Measurements from ENCODE around the gene FOXC2.

Gene FOXC2

DNA sequence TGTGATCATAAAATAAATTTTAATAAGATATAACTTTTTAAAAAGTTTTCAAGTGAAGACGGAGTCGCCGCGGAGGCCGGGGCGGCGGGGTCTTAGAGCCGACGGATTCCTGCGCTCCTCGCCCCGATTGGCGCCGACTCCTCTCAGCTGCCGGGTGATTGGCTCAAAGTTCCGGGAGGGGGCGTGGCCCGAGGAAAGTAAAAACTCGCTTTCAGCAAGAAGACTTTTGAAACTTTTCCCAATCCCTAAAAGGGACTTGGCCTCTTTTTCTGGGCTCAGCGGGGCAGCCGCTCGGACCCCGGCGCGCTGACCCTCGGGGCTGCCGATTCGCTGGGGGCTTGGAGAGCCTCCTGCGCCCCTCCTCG is at the start of gene FOXC2:
TSS of gene FOXC2 (plus strand) at position 229 of the 365 bp plus-strand sequence. CDS start 507 bp downstream, outside the sequence.
- DNase-seq (ENCODE audit: low spot score), result peak; percentile 95

DNA sequence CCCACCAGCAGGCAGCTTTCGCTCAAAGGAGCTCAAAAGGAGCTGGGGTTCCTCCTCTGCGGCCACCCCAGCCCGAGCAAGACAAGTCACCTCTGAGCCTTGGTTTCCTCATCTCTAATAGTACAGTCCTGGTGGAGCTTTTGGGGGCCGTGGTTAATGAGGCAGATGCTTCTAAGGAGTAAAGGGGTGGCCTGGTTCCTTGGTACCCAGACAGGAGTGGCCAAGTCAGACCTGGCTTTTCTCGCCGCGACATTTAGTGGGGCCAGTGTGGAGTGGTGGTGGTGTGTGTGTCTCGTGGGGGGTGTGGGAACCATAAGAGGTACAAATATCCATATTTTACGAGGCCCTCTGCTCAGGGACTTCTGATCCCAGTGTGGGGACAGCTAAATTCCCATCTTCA is 49.6 kb upstream of the FOXC2 start:
- no peak for DNase-seq (ENCODE audit: low spot score)

DNA sequence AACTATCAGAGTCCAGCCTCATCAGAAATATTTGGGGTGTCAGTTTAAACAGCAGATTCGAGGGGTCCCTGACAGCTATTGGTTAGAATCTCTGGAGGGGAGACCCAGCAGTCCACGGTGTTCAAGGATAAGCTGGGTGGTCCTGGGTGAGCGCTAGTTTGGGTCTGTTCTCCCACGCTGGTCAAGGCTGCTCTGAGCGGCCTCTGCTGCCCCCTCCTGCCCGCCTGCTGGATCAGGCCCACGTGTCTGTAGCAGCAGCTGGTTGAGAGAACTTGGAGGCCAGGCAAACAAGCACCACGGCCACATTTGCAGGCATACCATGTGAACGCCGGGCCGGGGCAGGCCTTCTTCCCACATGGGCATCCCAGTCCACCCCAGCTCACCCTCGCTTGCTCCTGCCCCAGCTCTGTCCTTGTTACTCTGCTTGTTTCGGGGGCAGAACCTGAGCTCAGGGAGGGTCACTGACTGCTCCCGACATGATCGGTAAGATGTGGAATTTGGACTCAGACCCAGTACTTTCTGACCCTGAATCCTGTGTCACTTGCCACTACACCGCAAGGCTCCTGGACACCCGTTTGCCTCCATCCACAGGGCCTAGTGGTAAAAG is 48.9 kb upstream of the FOXC2 start:
- peak; percentile 85 for DNase-seq (ENCODE audit: low spot score)

DNA sequence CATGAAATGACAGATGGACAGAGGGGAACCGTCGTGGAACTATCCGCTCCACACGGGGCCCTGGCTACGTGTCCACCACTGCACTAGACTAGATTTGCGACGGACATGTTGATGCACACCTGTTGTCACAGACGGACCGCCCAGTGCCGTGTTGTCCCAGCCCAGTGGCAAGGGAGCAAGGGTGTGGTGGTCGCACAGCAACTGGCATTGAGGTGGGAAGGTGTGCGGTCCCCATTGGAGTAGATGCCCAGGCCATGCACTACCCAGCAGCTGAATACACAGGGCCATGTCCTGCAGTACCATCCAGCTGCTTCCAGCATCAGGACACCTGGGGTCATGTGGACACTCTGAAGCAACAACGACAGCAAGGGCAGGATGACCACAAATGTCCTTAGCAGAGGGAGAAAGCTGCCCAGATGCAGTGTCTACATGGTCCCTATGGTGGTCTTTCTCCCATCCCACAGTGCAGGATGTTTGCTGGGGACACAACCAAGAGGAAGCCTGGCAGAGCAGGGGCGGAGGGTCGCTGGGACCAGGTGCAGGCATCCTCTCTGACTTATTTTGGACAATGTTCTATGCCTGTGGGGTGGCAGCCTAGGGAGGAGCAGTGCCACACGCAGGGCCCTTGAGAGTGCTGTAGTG is 47.5 kb upstream of the FOXC2 start:
- DNase-seq (ENCODE audit: low spot score), result no peak

DNA sequence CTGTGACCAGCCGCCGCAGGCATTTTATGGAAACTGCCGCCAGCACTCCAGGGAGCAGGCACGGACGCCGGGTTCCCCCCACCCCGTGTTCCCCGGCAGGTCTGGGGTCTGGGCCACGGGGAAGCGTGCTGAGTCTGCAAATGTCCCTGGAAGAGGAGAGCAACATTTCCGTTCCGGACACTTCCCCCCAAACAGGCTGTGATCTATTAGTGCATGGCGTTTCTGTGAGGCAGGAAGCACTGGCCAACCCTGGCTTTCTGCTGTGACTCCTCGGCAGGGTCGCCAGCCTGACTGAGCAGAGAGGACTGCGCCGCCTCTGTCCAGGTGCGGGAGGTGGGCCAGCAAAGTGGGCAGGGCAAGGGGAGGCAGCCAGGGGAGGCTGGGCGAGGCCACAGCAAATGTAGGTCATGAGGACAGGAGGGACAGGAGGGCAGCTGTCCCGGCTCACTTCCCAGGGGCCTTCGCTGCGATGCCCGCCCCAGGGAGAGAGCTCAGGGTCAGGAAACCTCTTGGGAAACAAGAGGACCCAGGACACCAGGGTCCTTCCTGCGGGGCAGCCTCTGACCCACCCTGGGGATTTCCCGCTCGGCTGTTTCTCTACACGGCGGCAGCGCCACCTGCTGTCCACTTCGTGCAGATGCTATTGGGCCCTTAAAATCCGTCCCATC is 46.8 kb upstream of the FOXC2 start:
- peak; percentile 83 for DNase-seq (ENCODE audit: low spot score)

DNA sequence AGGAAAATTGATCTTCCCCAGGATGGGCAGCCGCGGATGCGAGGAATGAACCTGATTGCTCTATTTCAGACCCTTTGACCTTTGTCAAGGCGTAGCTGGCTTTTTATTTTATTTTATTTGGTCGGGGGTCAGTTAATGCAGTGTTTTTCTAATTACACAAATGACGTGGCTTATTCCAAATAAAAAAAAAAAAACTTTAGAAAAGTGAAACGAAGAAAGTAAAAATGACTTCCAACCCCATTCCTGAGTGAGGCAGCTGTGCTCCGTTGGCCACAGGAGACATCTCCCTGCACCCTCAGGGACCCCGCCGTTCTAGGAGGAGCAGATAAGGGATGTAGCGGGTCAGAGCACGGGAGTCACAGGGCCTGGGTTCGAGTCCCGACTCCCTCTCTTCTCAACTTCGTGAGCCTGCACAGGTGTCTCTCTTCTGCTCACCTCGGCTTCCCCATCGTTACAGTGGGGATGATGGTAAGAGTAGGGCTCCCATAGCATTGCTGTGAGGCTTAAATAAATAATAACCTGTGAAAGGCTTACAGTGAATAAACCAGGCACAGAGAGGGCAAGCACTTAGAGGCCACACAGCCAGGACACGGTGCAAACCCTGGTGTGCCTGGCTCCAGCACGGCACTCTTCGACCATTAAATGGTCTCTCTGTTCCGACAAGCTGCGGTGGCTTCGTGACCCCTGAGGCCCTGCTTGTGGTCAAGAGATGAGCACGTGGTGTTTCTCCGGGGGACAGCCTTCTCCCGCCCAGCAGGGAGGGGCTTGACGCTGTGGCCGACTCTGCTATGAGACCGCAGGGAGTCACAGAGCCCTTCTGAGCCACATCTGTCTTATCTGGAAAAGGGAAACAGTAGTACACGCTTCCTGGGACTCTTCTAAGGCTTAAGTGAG is 46.1 kb upstream of the FOXC2 start:
- no peak for DNase-seq (ENCODE audit: low spot score)

DNA sequence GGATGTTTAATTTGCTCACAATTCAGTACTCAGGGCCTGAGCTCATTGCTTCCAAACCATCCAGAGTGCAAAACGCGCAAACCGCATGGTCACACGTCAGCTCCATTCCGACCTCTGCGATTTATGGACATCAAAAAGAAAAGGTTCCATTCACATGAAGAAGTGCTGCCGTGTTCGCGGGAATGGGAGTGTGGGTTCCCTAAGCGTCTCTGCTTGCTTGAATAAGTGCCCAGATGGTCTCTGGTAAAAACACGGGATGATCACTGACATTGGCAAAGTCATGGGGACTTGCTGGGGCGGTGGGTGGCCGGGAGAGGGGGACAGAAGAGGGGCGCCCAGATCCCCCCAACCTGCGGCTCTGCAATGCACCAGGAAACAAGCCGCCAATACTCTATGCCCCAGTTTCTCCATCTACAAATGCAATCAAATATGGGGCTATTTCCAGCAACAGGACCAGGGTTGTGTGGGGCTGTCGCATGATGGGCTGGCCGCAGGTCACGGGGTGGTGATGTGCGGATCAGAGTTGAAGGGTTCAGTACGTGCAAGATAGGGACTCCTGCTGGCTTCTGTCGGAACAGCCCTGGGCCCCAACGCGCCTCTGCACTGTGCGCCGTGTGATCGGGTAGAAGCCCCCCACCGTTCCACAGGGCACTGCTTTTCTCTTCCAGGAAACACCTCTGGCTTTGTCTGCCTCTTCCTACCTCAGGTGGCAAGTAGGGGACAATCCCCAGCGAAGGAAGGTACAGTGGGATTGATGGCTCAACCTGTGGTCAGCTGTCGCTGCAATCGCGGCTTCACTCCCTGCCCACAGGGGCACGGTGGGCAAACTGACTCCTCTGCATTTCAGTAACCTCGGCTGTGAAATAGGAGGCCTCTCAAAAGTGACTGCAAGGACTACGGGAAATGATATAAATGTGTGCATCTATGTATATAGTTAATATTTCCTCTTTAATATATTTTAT is 45.1 kb upstream of the FOXC2 start:
- DNase-seq (ENCODE audit: low spot score), result no peak

DNA sequence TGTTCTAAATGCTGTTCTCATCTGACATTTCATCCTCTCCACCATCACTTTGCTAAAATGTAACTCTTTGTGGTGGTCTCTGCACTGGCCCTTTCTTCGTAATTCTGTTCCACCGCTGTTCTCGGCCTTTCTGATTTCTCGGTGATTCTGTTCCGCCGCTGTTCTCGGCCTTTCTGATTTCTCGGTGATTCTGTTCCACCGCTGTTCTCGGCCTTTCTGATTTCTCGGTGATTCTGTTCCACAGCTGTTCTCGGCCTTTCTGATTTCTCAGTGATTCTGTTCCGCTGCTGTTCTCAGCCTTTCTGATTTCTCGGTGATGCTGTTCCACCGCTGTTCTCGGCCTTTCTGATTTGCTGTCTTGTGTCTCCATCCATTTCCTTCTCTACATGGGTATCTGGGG is 44.0 kb upstream of the FOXC2 start:
- no peak for DNase-seq (ENCODE audit: low spot score)

DNA sequence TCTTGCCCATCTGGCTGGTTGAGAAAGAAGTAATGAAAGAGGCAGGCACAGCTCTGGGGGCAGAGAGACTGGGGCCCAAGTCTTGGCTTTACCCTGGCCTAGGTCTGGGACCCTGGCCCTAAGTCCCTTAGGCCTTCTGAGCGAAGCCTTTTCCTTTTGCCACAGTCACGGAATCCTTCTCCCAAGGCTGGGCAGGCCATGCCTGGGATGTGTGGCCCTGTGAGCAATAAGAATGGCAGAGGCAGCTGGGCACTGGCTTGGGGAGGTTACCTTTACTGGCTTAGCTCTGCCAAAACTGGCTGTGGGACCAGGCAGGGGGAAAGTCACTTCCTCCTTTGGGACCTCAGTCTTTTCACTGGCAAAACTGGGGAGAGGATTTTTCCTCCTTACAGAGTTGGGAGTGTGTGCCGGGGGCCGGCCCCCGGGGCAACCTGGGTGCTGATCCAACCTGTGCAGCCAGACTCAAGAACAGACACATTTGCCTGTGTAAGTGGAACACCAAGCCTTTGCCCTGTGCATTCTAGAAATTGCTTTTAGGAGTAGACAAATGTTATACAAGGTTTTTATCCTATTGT is 43.4 kb upstream of the FOXC2 start:
- DNase-seq (ENCODE audit: low spot score), result no peak

DNA sequence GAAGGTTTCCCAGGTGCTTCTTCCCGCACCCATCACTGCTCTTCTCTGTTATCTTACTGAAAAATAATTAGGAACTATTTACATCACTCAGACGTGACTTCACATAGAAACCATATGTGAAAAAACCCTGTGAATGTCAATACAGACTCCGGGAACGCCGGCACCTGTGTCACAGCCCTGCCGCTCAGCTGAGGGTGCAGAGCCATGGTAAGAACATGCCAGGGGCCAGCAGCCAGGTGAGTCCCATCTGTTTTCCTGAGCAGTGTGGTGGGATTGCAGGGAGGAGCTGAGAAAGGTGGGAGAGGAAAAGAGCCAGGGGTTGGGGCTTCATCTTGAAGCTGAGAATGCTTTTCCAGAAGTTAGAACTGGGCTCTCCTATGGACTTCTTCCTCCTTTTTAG is 42.6 kb upstream of the FOXC2 start:
- DNase-seq (ENCODE audit: low spot score), result no peak

DNA sequence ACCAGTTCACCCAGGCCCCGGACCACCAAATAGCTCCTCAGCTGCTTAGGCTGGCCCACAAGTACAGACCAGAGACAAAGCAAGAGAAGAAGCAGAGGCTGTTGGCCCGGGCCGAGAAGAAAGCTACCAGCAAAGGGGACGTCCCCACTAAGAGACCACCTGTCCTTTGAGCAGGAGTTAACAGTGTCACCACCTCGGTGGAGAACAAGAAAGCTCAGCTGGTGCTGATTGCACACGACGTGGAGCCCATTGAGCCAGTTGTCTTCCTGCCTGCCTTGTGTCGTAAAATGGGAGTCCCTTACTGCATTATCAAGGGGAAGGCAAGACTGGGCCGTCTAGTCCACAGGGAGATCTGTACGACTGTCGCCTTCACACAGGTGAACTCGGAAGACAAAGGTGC is 40.9 kb upstream of the FOXC2 start:
- no peak for DNase-seq (ENCODE audit: low spot score)

DNA sequence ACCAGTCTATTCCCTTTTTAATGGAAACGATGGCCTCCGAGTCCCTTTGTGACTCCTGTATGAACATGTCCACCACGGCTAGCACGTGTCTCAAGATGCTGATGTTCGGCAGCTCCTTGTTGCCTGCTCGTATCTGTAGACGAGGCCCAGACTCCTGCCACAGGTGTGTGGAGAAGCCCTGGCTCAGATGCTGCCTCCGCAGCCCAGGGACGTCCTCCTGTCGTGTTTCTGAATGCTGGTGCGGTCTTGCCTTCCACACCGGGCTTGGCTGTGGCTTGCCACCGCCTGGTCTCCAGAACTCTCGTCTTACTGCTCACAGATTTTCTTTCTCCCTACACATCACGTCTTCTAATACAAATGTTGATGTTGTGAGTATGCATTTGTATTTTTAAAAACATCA is 39.3 kb upstream of the FOXC2 start:
- DNase-seq (ENCODE audit: low spot score), result no peak

DNA sequence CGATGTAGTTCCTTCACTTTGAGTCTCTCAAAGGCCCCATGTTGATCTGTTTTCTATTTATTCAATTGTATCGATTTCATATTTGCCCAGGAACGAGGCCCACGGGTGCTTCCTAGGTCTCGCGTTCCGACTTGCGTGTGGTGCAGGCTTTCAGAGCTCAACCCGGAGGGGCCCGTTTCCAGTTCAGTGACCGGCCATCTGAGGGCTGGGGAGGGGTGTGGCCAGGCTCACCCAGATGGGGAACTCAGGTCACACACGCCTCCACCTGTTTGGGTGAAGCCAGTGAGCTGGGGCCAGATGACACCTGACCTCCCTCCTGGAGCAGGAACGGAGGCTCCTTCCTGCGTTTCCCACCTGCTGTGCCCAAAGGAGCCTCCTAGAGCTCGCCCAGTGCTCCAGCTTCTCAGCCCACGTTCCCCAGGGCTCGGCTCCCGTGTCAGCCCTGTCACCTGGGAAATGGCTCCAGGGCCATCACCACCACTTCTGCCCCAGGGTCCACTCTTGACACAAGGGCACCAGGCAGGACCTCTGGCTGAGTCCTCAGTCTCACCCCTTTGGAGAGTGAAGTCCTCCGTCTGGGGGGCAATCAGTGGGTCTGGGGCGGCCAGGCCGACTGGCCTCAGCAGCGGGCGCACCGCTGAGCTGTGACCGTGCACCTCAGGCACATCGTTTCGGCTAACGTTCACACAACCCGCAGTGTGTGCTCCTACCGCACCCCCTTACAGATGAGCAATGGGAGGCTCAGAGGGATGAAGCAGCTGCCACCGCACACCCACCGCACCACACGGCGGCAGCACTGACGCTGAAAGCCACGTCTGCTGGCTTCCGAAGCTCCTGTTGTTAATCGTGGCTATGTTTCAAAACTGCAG is 38.3 kb upstream of the FOXC2 start:
- no peak for DNase-seq (ENCODE audit: low spot score)

DNA sequence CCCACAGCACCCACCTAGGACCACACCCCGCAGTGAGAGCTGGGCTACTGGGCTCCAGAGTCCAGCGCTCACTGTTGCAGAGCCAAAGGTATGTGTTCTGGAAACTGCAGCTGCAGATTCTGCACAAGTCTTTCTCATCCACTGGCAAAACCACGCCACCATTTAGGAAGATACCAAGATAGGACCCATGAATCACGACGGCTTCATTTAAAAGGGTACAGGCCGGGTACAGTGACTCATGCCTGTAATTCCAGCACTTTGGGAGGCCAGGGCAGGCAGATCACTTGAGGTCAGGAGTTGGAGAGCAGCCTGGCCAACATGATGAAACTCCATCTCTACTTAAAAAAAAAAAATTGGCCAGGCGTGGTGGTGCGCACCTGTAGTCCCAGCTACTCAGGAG is 37.5 kb upstream of the FOXC2 start:
- peak; percentile 38 for DNase-seq (ENCODE audit: low spot score)

DNA sequence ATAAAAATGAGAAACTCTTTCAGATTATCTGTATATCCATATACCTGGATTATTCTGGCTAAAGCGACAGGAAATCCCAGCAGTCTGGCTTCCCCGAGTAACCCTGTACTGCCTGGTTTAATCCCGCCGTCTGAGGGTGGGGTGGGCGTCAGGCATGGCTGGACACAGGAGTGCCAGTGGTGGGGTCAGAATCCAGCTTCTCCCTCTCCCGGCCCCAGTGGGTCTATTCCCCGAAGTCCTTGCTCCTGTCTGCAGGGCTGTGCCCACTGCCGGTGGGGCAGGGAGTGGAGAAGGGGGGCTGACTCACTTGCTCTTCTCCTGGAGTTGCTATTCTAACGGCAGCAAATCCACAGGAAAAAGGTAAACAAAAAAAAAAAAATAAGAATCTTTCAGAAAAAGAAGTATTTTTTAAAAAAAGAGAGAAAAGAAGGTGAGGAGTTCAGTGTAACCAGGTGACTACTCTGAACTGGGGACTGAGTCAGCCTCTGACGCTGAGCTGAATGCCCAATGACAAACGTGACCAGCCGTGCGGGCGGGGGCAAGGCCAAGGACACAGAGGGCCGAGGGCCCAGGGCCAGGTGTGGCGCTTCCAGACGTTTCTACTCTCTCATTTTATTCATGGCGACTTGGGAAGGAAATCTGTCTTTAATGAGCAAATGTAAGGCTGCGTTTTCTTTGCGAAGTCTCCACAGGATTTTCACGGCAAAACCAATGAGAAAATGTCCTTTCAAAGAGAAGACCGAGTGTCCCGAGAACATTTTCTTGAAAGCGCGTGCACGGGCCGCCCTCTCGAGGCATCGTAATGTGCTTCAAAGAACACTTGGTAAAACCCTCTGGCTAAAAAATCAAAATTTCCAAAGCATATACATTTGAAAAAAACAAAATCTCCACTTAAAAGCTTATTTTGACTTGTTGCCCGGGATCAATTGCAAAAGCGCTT is 36.1 kb upstream of the FOXC2 start:
- no peak for DNase-seq (ENCODE audit: low spot score)

DNA sequence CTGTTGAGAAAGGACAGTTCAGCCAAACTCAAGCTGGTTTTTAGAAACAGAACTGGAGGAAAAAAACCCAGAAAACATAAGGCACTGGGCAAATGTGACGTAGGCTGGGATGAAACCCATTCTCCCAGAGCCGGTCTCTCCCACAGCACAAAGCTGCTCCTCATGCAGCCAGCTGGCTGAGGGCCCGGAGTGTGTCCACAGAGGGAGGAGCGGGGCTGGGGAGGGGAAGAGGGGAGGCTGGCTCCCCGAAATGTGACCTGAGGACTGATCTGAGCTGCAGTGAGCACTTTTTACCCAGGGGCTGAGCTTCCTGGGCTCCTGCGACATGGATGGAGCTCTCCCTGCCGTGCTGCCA is 35.5 kb upstream of the FOXC2 start:
- peak; percentile 49 for DNase-seq (ENCODE audit: low spot score)

DNA sequence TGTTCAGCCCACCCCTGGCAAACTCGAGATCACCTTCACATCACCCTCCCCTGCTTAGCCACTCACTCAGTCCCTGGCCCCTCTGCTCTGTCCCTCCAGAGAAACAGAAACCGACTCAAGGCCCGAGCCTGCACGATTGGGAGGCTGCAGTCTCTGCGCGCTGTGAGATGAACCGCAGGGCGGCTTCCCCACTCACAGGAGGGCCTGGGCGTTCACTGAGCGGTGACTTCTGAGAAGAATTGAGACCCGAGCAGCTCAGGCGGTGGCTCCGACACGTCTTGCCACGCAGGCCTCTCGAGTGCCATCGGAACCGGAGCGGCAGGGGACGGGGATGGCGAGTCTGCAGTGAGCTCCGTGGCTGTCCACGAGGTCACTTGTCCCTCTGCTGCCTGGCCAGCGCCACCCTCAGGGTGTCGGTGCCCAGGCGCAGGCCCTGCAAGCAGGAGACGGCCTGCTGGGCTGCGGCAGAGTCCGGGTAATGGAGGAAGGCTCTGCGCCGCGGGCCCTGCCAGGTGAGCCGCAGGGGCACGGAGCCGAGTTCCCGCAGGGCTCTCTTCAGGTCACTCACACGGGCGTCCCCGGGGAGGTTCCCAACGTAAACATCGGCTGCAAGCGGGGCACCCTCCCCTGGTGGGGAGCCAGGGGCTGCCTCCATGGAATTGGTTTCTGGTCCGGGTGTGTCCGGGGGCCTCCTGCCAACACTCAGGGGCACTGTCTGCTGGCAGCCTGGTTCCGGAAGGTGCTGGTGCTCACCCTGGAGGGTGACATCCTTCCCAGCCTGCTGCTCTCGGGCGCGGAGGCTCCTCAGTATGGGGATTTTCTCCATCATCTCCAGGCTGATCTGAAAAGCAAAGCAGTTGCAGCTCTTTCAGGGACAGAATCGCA is 34.7 kb upstream of the FOXC2 start:
- no peak for DNase-seq (ENCODE audit: low spot score)

DNA sequence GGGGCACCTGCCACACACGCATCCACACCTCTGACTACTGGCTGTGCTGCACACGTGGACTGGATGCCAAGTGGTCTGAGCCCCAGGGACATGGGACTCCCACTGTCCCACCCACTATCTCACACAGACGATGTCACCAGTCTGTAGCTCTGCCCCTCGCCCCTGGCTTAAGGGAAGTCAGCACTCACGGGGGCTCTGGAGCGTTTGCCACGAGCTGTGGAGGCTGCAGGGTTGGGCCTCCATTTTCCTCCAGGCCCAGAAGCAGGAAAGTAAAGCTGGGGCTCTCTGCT is 34.2 kb upstream of the FOXC2 start:
- DNase-seq (ENCODE audit: low spot score), result no peak

Measured in AG08396 (cell line).